PC-9 (cell line): ENCODE data around the gene TH. TPM values are rescaled to one million over a fixed set of nuclear protein-coding genes. Genes with fewer than 3 reads are reported as not detected.

ENCODE experiments used
- BruUV-seq: library from RNA; stranded (reverse); fragments of 400-500 nt; replicated peaks from 2 replicates; lab custom pipeline; 2021; lab: Mats Ljungman, UMichigan
- CTCF ChIA-PET: fragments of 300-600 bp; sonication (Branson Sonifier 250); formaldehyde crosslinking; loops from one replicate; lab custom pipeline; 2022; ENCODE audit warnings: antibody characterized with exemption; lab: Charles Lee
- POLR2A ChIA-PET: fragments of 300-600 bp; sonication (Branson Sonifier 250); formaldehyde crosslinking; loops from one replicate; lab custom pipeline; 2022; ENCODE audit warnings: antibody characterized with exemption; ENCODE audit not compliant: unreplicated experiment; lab: Charles Lee
- DNase-seq, 2 experiments: peaks; one replicate each; pipeline versions ENCODE4 v3.0.0 to v3.0.0-alpha.2; 2015 to 2022; ENCODE audit warnings: mixed read lengths in 1 of 2
- H2AFZ ChIP-seq: fragments of 200-600 bp; sonication (generic); 2 replicates; pipeline ENCODE4 v1.8.1; 2017; ENCODE audit warnings: antibody characterized with exemption
- H3F3A ChIP-seq: fragments of 200-600 bp; sonication (generic); 2 replicates; pipeline ENCODE4 v1.8.1; 2017; ENCODE audit warnings: antibody characterized with exemption, mild to moderate bottlenecking, low read depth; ENCODE audit not compliant: insufficient read depth
- H3K27ac ChIP-seq: fragments of 200-600 bp; sonication (generic); 2 replicates; pipeline ENCODE4 v1.6.1; 2016; ENCODE audit warnings: mixed run types
- H3K27me3 ChIP-seq: fragments of 200-600 bp; sonication (generic); 2 replicates; pipeline ENCODE4 v1.6.1; 2016; ENCODE audit warnings: low read depth, mixed run types; ENCODE audit not compliant: insufficient read depth
- H3K36me3 ChIP-seq: fragments of 200-600 bp; sonication (generic); 2 replicates; pipeline ENCODE4 v1.6.1; 2016; ENCODE audit warnings: low read depth, mixed run types
- H3K4me1 ChIP-seq: fragments of 200-600 bp; sonication (generic); replicated peaks from 2 replicates; pipeline ENCODE4 v1.6.1; 2016; ENCODE audit warnings: mixed run types; ENCODE audit not compliant: insufficient read depth
- H3K4me2 ChIP-seq: fragments of 200-600 bp; sonication (generic); 2 replicates; pipeline ENCODE4 v1.6.1; 2017; ENCODE audit warnings: mixed run types
- H3K4me3 ChIP-seq: fragments of 200-600 bp; sonication (generic); 2 replicates; pipeline ENCODE4 v1.6.1; 2016; ENCODE audit warnings: mixed run types
- H3K79me2 ChIP-seq: fragments of 200-600 bp; sonication (generic); 2 replicates; pipeline ENCODE4 v1.6.1; 2017; ENCODE audit warnings: low read depth, mixed run types
- H3K9me2 ChIP-seq: fragments of 200-600 bp; sonication (generic); 2 replicates; pipeline ENCODE4 v1.8.1; 2017; ENCODE audit warnings: mild to moderate bottlenecking; ENCODE audit not compliant: insufficient read depth
- H3K9me3 ChIP-seq: fragments of 200-600 bp; sonication (generic); 2 replicates; pipeline ENCODE4 v1.8.1; 2016; ENCODE audit warnings: low read depth; ENCODE audit not compliant: insufficient read depth
- H4K20me1 ChIP-seq: fragments of 200-600 bp; sonication (generic); 2 replicates; pipeline ENCODE4 v1.8.1; 2017; ENCODE audit not compliant: insufficient read depth
- EZH2 ChIP-seq: fragments of 200-600 bp; sonication (generic); IDR thresholded peaks from 2 replicates; pipeline ENCODE4 v1.8.0; 2017; ENCODE audit warnings: antibody characterized with exemption, low read depth
- intact Hi-C: fragments of 100-400 bp; cut with micrococcal nuclease; formaldehyde crosslinking; loops from one replicate; pipeline ENCODE4 v1.10.0; 2022; ENCODE audit not compliant: unreplicated experiment
- total RNA-seq: library from RNA; stranded (reverse); gene quantifications from 2 replicates; pipeline ENCODE4 v1.2.3, GENCODE V29; 2021
- TF ChIP-seq, protein P1 (sequence below): fragments of 200-600 bp; sonication (generic); conservative IDR thresholded peaks from 2 replicates; pipeline ENCODE4 v1.6.1; 2017; ENCODE audit warnings: mixed run types, antibody characterized with exemption, mild to moderate bottlenecking, moderate library complexity

Gene TH
- total RNA-seq, 1 experiment from 2014 or later = 2.2 TPM

DNA sequence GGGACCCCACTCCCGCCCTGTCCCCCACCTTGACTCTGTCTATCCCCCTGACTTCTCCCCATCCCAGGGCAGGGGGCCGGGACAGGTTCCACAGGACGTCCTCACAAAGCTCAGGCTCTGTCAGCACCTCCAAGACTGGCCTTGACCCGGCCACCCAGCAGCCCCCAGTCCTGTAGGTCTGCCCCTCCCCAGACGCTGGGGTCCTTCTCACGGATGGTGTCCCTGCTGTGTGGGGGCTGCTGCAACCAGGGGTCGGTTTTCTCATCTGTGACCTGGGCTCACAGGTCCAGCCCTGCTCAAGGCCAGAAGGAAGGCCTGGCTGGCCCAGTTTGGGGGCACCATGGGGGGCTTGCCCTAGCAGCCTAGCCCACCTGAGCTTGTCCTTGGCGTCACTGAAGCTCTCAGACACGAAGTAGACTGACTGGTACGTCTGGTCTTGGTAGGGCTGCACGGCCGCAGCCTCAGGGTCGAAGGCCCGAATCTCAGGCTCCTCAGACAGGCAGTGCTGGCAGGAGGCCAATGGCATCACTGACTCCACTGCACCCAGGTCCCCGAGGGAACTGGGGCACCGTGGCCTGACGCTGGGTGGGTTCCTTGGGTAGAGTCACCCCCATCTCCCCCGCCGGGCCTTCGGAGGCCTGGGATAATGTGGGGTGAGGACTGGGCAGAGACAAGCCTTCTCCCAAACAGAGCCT lies 6.6 kb downstream of the TH start:
- H3K4me3 ChIP-seq = no peak overlapping the region
- no peaks in the 10 kb centered on the region for H3K79me2 ChIP-seq
- H2AFZ ChIP-seq = no peak overlapping the region
- no peak overlapping the region for H3K27ac ChIP-seq
- intact Hi-C loops = loop anchor here (5.0 to 10.0 kb wide), 2 partner anchors 130 to 252 kb away; no protein-coding TSS in a partner anchor
- no TSS peak for BruUV-seq
- H3K9me3 ChIP-seq = no peaks in the 10 kb centered on the region
- TF ChIP-seq, protein P1, sequence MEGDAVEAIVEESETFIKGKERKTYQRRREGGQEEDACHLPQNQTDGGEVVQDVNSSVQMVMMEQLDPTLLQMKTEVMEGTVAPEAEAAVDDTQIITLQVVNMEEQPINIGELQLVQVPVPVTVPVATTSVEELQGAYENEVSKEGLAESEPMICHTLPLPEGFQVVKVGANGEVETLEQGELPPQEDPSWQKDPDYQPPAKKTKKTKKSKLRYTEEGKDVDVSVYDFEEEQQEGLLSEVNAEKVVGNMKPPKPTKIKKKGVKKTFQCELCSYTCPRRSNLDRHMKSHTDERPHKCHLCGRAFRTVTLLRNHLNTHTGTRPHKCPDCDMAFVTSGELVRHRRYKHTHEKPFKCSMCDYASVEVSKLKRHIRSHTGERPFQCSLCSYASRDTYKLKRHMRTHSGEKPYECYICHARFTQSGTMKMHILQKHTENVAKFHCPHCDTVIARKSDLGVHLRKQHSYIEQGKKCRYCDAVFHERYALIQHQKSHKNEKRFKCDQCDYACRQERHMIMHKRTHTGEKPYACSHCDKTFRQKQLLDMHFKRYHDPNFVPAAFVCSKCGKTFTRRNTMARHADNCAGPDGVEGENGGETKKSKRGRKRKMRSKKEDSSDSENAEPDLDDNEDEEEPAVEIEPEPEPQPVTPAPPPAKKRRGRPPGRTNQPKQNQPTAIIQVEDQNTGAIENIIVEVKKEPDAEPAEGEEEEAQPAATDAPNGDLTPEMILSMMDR = no peak
- TF ChIP-seq EZH2 = no peak
- no peaks in the 10 kb centered on the region for H3K36me3 ChIP-seq
- peaks cover 11% of the 10 kb centered on the region; the same call in 1 of the 2 replicates for H3F3A ChIP-seq
- DNase-seq = no peak
- peak overlapping the region; percentile 23; the same call in 1 of the 2 replicates for H3K4me2 ChIP-seq
- ChIA-PET CTCF (interaction anchor here (1.0 kb wide), 1 partner anchor 22 kb away, joined by 3 read pairs; no protein-coding TSS in a partner anchor), POLR2A (interaction anchor here (0.6 kb wide), 1 partner anchor 105 kb away, joined by 4 read pairs; no protein-coding TSS in a partner anchor)
- H4K20me1 ChIP-seq = no peaks in the 10 kb centered on the region
- no peaks in the 10 kb centered on the region for H3K27me3 ChIP-seq
- H3K4me1 ChIP-seq = peaks cover 33% of the 10 kb centered on the region
- no peaks in the 10 kb centered on the region for H3K9me2 ChIP-seq

DNA sequence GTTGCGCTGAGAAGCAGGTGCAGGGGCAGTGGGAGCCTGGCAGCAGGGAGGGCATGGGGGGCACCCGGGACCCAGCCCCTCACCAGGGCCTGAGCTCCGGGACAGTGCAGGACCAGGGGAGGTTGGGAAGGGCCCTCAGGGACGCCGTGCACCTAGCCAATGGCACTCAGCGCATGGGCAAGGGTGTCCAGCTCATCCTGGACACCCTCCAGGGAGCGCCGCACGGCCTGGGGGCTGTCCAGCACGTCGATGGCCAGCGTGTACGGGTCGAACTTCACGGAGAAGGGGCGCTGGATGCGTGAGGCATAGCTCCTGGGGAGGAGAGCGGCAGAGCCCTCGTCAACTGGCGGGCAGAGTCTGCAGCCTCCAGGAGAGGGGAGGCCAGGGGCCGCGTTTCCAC lies 7.5 kb downstream of the TH start:
- Histone ChIP-seq H3K27ac (no peak overlapping the region), H2AFZ (no peak overlapping the region), H3K79me2 (no peaks in the 10 kb centered on the region), H3K9me2 (no peaks in the 10 kb centered on the region), H3K27me3 (no peaks in the 10 kb centered on the region), H3K36me3 (no peaks in the 10 kb centered on the region), H4K20me1 (no peaks in the 10 kb centered on the region), H3K4me3 (no peak overlapping the region), H3K4me1 (peaks cover 24% of the 10 kb centered on the region), H3K4me2 (no peak overlapping the region), H3F3A (peaks cover 11% of the 10 kb centered on the region; the same call in 1 of the 2 replicates), H3K9me3 (no peaks in the 10 kb centered on the region)
- intact Hi-C loops = loop anchor here (10.0 kb wide), 1 partner anchor 131 kb away; no protein-coding TSS in a partner anchor
- DNase-seq = no peak
- no peak for TF ChIP-seq EZH2
- TF ChIP-seq, protein P1 = no peak
- POLR2A ChIA-PET = no interaction called here
- CTCF ChIA-PET = no interaction called here
- no TSS peak for BruUV-seq

DNA sequence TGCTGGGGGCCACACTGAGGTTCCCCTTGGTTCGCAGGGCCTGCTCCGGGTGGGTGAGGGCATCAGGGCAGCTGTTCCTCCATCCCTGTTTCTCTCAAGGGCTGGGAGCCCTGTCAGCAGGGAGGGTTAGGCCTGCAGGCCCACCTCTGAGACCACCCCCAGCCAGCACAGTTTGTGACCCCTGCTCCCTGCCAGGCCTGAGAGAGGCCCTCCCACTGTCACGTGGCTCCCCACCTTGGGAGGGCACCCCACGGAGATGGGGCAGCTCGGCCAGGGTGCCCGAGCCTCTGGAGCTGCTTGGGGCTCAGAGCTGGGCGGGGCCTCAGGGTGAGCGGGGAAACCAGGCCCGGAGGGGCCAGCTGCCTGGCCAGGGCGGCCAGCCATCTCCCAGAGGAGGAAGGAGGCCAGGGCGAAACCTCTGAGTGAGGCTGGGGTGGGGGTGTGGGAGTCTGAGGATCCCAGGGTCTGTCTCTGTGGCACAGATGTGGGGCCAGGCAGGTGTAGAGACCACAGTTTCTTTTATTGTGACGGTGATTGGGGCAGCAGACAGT lies 8.1 kb downstream of the TH start:
- H3K27ac ChIP-seq = no peak overlapping the region
- H3F3A ChIP-seq = peaks cover 8% of the 10 kb centered on the region; the same call in 1 of the 2 replicates
- H3K9me3 ChIP-seq = no peaks in the 10 kb centered on the region
- no peaks in the 10 kb centered on the region for H4K20me1 ChIP-seq
- H3K9me2 ChIP-seq = no peaks in the 10 kb centered on the region
- H3K36me3 ChIP-seq = no peaks in the 10 kb centered on the region
- no peak for DNase-seq
- TF ChIP-seq, protein P1 = no peak
- no peak for TF ChIP-seq EZH2
- no peaks in the 10 kb centered on the region for H3K27me3 ChIP-seq
- ChIA-PET POLR2A (interaction anchor here (0.6 kb wide), 1 partner anchor 161 kb away, joined by 3 read pairs; no protein-coding TSS in a partner anchor), CTCF (no interaction called here)
- H2AFZ ChIP-seq = no peak overlapping the region
- H3K4me1 ChIP-seq = peaks cover 18% of the 10 kb centered on the region
- no peak overlapping the region for H3K4me2 ChIP-seq
- BruUV-seq = no TSS peak
- no peaks in the 10 kb centered on the region for H3K79me2 ChIP-seq
- intact Hi-C loops = loop anchor here (10.0 kb wide), 1 partner anchor 131 kb away; no protein-coding TSS in a partner anchor
- H3K4me3 ChIP-seq = no peak overlapping the region
